ENCODE measurements around the gene CBLL1. TPM values are rescaled to one million over a fixed set of nuclear protein-coding genes. Genes with fewer than 3 reads are reported as not detected.

CBLL1 gene
- total RNA-seq, 1 donor from 2014 or later: 35.6 TPM

- no peak overlapping the region for H3K4me3 Mint-ChIP-seq (ENCODE audit: unreplicated experiment)
- peaks cover 1% of the 10 kb centered on the region for H3K9me3 Mint-ChIP-seq (ENCODE audit: unreplicated experiment)
- H3K4me1 Mint-ChIP-seq (ENCODE audit: low read depth, unreplicated experiment): no peaks in the 10 kb centered on the region
- H3K27ac Mint-ChIP-seq (ENCODE audit: unreplicated experiment): no peak overlapping the region
- TF ChIP-seq CTCF (IDR thresholded peaks at IDR 0.05; ENCODE audit: partially characterized antibody, unreplicated experiment): no peak
- DNase-seq: no peak
- H3K36me3 Mint-ChIP-seq (ENCODE audit: unreplicated experiment): no peaks in the 10 kb centered on the region
- no peaks in the 10 kb centered on the region for H3K27me3 Mint-ChIP-seq (ENCODE audit: unreplicated experiment)
These were observed 32.6 kb upstream of the CBLL1 start for GRCh38 chr7:107711301-107711700.

DNA sequence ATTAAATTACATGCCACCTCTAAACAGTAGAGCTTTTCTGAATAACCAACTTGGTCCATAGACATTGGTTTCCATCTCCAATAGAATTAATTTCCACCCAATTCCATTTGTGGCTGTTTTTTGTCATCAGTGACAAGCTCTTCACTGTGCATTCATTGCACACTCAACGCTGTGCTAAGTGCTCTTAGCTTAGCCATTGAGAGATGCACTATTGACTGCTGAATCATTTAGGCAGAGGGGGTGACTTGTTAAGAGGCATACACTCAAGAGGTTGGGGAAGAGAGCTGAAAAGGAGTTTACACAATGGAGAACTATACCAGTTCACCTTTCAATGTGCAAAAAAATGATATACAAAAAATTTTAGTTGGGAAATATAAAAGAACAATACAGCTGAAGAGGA is 31.9 kb upstream of the CBLL1 start:
- Mint-ChIP-seq H3K9me3 (ENCODE audit: unreplicated experiment) (peaks cover 1% of the 10 kb centered on the region), H3K36me3 (ENCODE audit: unreplicated experiment) (no peaks in the 10 kb centered on the region), H3K4me1 (ENCODE audit: low read depth, unreplicated experiment) (no peaks in the 10 kb centered on the region), H3K4me3 (ENCODE audit: unreplicated experiment) (no peak overlapping the region), H3K27ac (ENCODE audit: unreplicated experiment) (no peak overlapping the region), H3K27me3 (ENCODE audit: unreplicated experiment) (no peaks in the 10 kb centered on the region)
- TF ChIP-seq CTCF (IDR thresholded peaks at IDR 0.05; ENCODE audit: partially characterized antibody, unreplicated experiment): no peak
- DNase-seq: no peak

GRCh38 chr7:107712896-107713295 is 31.0 kb upstream of the CBLL1 start:
- no peak overlapping the region for H3K4me3 Mint-ChIP-seq (ENCODE audit: unreplicated experiment)
- no peaks in the 10 kb centered on the region for H3K4me1 Mint-ChIP-seq (ENCODE audit: low read depth, unreplicated experiment)

DNA sequence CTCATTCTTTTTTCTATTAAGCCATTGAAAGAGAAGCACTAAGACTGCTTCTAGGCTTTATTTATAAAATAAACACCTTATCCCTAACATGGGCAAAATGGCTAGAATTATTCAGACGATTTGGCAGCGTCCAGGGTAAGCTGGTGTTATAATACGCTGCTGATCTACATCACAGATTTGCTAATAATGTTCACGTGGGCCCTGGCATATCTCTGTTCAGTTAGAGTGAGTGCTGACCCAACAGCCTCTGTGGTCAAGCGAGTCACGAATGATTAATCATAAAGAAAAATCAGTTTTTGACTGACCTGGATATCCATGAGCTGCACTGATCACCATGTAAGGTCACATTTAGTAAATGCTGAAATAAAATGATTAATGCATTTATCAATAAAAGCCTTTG is 28.4 kb upstream of the CBLL1 start:
- no peaks in the 10 kb centered on the region for H3K27me3 Mint-ChIP-seq (ENCODE audit: unreplicated experiment)

More at GRCh38 chr7:107712896-107713295, 31.0 kb upstream of the CBLL1 start:
- no peak for TF ChIP-seq CTCF (IDR thresholded peaks at IDR 0.05; ENCODE audit: partially characterized antibody, unreplicated experiment)
- no peaks in the 10 kb centered on the region for H3K27me3 Mint-ChIP-seq (ENCODE audit: unreplicated experiment)
- H3K27ac Mint-ChIP-seq (ENCODE audit: unreplicated experiment): no peak overlapping the region
- peaks cover 1% of the 10 kb centered on the region for H3K9me3 Mint-ChIP-seq (ENCODE audit: unreplicated experiment)
- H3K36me3 Mint-ChIP-seq (ENCODE audit: unreplicated experiment): no peaks in the 10 kb centered on the region
- no peak for DNase-seq

More for the DNA sequence above, 28.4 kb upstream of the CBLL1 start:
- DNase-seq: no peak
- Mint-ChIP-seq H3K36me3 (ENCODE audit: unreplicated experiment) (no peaks in the 10 kb centered on the region), H3K4me1 (ENCODE audit: low read depth, unreplicated experiment) (no peaks in the 10 kb centered on the region), H3K27ac (ENCODE audit: unreplicated experiment) (no peak overlapping the region), H3K4me3 (ENCODE audit: unreplicated experiment) (no peak overlapping the region), H3K9me3 (ENCODE audit: unreplicated experiment) (no peaks in the 10 kb centered on the region)
- TF ChIP-seq CTCF (IDR thresholded peaks at IDR 0.05; ENCODE audit: partially characterized antibody, unreplicated experiment): no peak

All from glutamatergic neuron (in vitro differentiated cells).